ENCODE data around the gene HCN2. TPM values are rescaled to one million over a fixed set of nuclear protein-coding genes. Genes with fewer than 3 reads are reported as not detected.

HCN2 gene
- total and polyA plus RNA-seq, 2 of the 8 experiments (the other 6 are each of a cell fraction or from before 2014, with no cell fraction given): 1.0 to 4.0 TPM

GRCh38 chr19:592101-592500 lies 2.4 kb downstream of the HCN2 start:
- no peak overlapping the region for H4K5ac ChIP-seq (ENCODE audit: insufficient read length, low read depth, low read length)
- H2BK15ac ChIP-seq (ENCODE audit: low read length): no peak overlapping the region
- peaks cover 4 to 12% of the 10 kb centered on the region in 2 experiments for H4K20me1 ChIP-seq (replicated peaks in 1 of 2; ENCODE audit: control insufficient read depth in 1 of 2, insufficient read depth in 2 of 2, low read length in 2 of 2)
- H3K23ac ChIP-seq (ENCODE audit: insufficient read length): no peak overlapping the region
- no peak overlapping the region for H3K4ac ChIP-seq (replicated peaks; ENCODE audit: insufficient read length, low read depth, low read length)
- TF ChIP-seq SP2 (IDR thresholded peaks at IDR 0.05; ENCODE audit: low read length): no peak
- TF ChIP-seq EZH2 (IDR thresholded peaks at IDR 0.05; ENCODE audit: low read depth, low read length, severe bottlenecking): no peak
- no peak for TF ChIP-seq TBP (IDR thresholded peaks at IDR 0.05; ENCODE audit: low read depth, low read length)
- TF ChIP-seq KDM4A (IDR thresholded peaks at IDR 0.05; ENCODE audit: low read depth, low read length, severe bottlenecking): no peak
- H3K9ac ChIP-seq (replicated peaks in 1 of 4; ENCODE audit: extremely low read depth in 1 of 4, low read depth in 3 of 4, low read length in 3 of 4): no peak overlapping the region
- no peaks in the 10 kb centered on the region for H3K9me3 ChIP-seq (ENCODE audit: insufficient read depth in 2 of 2, low read depth in 1 of 2, low read length in 1 of 2)
- no peak overlapping the region for H2BK20ac ChIP-seq (ENCODE audit: low read length)
- H3K79me2 ChIP-seq (ENCODE audit: control insufficient read depth in 1 of 2, insufficient read depth in 2 of 2, low read length in 2 of 2): no peaks in the 10 kb centered on the region
- no peak overlapping the region for H2BK12ac ChIP-seq (ENCODE audit: low read depth, low read length)
- H3K36me3 ChIP-seq (ENCODE audit: control insufficient read depth in 2 of 4, insufficient read depth in 4 of 4, low read length in 3 of 4): peaks cover 0 to 4% (median 0%) of the 10 kb centered on the region in 4 experiments; a peak in 1 of 8 replicates
- peak overlapping the region; percentile 53; the same call in 1 of the 2 replicates for H2AK5ac ChIP-seq (ENCODE audit: low read depth, low read length)
- FAIRE-seq (no peak), DNase-seq (ENCODE audit: low read depth in 1 of 2, low spot score in 2 of 2) (no peak)
- no peak overlapping the region for H2AFZ ChIP-seq (ENCODE audit: low read length)
- no peak overlapping the region for H4K8ac ChIP-seq (ENCODE audit: extremely low read depth, insufficient read depth, low read length)
- peaks cover 23 to 39% (median 31%) of the 10 kb centered on the region in 4 experiments for H3K27me3 ChIP-seq (replicated peaks in 1 of 4; ENCODE audit: control insufficient read depth in 3 of 4, extremely low read depth in 1 of 4, insufficient read depth in 3 of 4, low read length in 3 of 4)
- no peak overlapping the region for H2BK120ac ChIP-seq (replicated peaks; ENCODE audit: low read depth, low read length)
- peaks cover 2% of the 10 kb centered on the region; the same call in 1 of the 2 replicates for H3K23me2 ChIP-seq (ENCODE audit: low read depth, low read length)
- no peak overlapping the region for H3K18ac ChIP-seq (ENCODE audit: extremely low read depth, low read length)
- H3K4me3 ChIP-seq (ENCODE audit: extremely low read depth in 1 of 4, insufficient read depth in 2 of 4, low read depth in 3 of 4, low read length in 4 of 4): no peak overlapping the region
- no peak overlapping the region for H3K4me2 ChIP-seq (ENCODE audit: insufficient read depth in 1 of 2, low read depth in 2 of 2, low read length in 2 of 2)
- H2BK5ac ChIP-seq (ENCODE audit: low read depth, low read length): no peak overlapping the region
- ChIA-PET CTCF (ENCODE audit: partially characterized antibody) (interaction anchor here (0.5 to 1.3 kb wide), 3 partner anchors 18 to 193 kb away, joined by 3 read pairs; no protein-coding TSS in a partner anchor), POLR2A (ENCODE audit: partially characterized antibody) (interaction anchor here (0.7 to 1.5 kb wide), 6 partner anchors 10 to 50 kb away, joined by 3 to 6 read pairs (median 4); partner anchors contain the start of gene BSG)
- H3K27ac ChIP-seq (ENCODE audit: low read depth, low read length): no peak overlapping the region
- no peak overlapping the region for H4K91ac ChIP-seq (replicated peaks; ENCODE audit: insufficient read length, low read length)
- H3K56ac ChIP-seq (replicated peaks; ENCODE audit: insufficient read length, low read depth, low read length): no peak overlapping the region
- H3K4me1 ChIP-seq (replicated peaks in 1 of 4; ENCODE audit: control insufficient read depth in 3 of 4, insufficient read depth in 4 of 4, low read length in 3 of 4): peaks cover 0 to 6% (median 1%) of the 10 kb centered on the region in 4 experiments; a peak in 3 of 7 replicates
- 86% methylated on average over 13 of the region's 19 CpGs; no CpG with 5 or more reads in 1 of the 2 experiments for WGBS, 2 experiments (ENCODE audit: extremely low coverage in 1 of 2, insufficient coverage in 1 of 2, insufficient read length in 1 of 2, insufficient replicate concordance in 2 of 2, low coverage in 1 of 2, low lambda C conversion rate in 2 of 2, missing lambda C conversion rate in 1 of 2)
- no peaks in the 10 kb centered on the region for H3K79me1 ChIP-seq (ENCODE audit: low read depth, low read length)
- H3K14ac ChIP-seq (ENCODE audit: insufficient read length): no peak overlapping the region
